Retinal pigment epithelial cell (primary cell): ENCODE data around the gene HSPG2.

Source experiments
- DNase-seq: peaks from one replicate; pipeline ENCODE4 v3.0.0-alpha.2; 2010; ENCODE audit warnings: low read depth
- H3K4me3 ChIP-seq: 2 replicates; pipeline ENCODE4 v1.5.1; 2011; ENCODE audit warnings: mild to moderate bottlenecking, low read length, control low read depth, moderate library complexity
- CTCF ChIP-seq: conservative IDR thresholded peaks from 2 replicates; pipeline ENCODE4 v1.5.1; 2011; ENCODE audit warnings: low read depth, low read length, control low read depth, inconsistent platforms

Gene HSPG2

GRCh38 chr1:21851430-21852250 lies 85.5 kb downstream of the HSPG2 start:
- no peak for TF ChIP-seq CTCF
- no peak overlapping the region for H3K4me3 ChIP-seq
- no peak for DNase-seq

- H3K4me3 ChIP-seq, result no peak overlapping the region
- DNase-seq, result no peak
- no peak for TF ChIP-seq CTCF
These were observed 87.1 kb downstream of the HSPG2 start for GRCh38 chr1:21849909-21850576.

GRCh38 chr1:21848524-21849174 lies 88.5 kb downstream of the HSPG2 start:
- DNase-seq, result no peak
- no peak overlapping the region for H3K4me3 ChIP-seq
- TF ChIP-seq CTCF, result no peak

GRCh38 chr1:21847223-21848205 lies 89.6 kb downstream of the HSPG2 start:
- no peak for TF ChIP-seq CTCF
- no peak overlapping the region for H3K4me3 ChIP-seq
- no peak for DNase-seq

GRCh38 chr1:21845646-21846641 lies 91.2 kb downstream of the HSPG2 start:
- H3K4me3 ChIP-seq, result no peak overlapping the region
- TF ChIP-seq CTCF, result no peak
- no peak for DNase-seq
